HG03135 (cell line): ENCODE data around the gene FRMD4A.

Source experiments
- ATAC-seq: cut with Tn5 transposase; IDR thresholded peaks from one replicate; pipeline ENCODE4 v1.9.1; 2021; ENCODE audit warnings: mild to moderate bottlenecking, moderate library complexity; ENCODE audit not compliant: unreplicated experiment

FRMD4A gene

DNA sequence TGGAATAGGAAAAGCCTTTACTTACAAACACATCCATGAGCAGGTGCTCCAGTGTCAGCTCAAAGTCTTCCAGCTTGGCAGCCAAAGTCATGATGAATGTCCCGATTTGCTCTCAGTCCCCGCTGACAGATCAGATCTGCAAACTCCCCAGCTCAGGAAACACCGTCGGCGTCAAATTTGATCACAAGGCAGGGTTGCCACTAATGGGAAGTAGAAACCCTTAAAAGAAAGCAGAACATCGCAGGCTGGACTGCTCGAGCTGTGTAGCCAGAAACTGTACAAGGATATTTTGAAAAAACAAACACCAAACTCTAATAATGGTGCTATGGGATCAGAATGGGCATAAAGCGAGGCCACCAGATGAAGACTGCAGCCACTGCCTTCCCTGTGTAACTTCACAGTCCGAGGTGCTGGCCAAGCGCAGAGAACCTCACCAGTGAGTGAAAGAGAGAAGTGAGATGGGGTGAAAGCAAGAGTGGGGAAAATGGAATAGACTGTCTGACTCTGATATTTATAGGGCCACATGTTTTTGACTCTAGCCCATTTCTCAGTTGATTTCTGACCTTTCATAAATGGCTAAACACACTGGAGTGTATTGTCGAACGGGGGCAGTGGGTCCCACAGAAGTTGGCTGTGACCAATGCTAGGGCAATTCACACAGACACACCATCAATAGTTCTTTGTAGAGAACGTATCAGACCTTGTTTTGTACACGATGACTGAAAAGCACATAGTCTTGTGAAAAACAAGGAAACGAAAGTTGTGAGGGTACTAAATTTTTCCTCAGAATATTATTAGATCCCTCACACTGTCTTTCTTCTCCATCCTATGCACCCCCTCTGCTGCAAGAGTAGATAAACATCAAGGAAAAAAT is 306.2 kb downstream of the FRMD4A start:
- no peak for ATAC-seq

DNA sequence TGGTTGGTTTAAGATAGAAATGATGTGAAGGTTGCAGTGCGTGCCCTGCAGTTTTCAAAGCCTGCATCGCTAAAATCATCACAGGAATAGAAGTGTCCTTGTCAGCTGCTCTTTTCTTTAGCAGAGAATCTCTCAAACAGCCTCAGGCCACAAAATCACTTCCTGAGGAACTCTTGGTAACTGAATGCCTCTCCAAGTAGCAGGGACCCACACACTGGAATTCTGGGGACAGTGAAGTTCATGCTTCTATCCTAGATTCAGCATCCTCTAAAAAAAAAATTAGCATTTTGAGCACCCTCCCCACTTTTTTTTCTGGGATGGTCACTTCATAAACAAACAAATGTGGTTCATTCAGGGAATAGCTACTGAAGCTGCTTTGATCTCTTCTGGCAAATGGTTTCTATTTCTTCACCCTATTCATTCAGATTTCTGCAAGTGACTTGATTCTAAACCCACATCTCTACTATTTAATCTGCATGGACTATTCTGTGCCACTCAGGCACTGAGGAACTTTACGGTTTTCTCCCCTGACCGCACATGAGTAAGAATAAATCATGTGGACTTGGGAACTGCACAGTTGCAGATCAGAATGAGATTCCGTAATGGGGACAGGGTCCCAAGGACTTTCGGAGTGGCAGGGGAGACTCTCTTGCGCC is 306.9 kb downstream of the FRMD4A start:
- ATAC-seq, result no peak

GRCh38 chr10:14022954-14023672 is 307.6 kb downstream of the FRMD4A start:
- no peak for ATAC-seq

DNA sequence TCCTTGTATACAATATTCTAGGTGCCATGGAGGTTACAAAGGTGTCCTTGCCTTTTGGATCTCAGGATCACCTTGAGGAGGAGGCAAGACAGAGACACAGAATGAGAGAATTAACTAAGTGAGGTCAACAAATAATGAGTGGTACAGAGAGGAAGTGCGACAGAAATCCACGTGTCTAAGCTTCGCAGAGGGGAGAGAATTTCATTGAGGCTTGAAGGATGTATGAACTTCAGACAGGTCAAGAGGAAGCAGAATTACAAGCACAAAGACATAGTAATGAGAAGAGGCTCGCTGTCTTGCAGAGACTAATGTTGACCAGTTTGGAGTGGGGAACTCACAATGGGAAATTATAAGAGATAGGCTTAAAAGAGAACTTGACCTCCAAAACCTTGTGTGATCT is 308.7 kb downstream of the FRMD4A start:
- no peak for ATAC-seq

- ATAC-seq, result no peak
Observed at GRCh38 chr10:14020037-14020664, 310.6 kb downstream of the FRMD4A start.

DNA sequence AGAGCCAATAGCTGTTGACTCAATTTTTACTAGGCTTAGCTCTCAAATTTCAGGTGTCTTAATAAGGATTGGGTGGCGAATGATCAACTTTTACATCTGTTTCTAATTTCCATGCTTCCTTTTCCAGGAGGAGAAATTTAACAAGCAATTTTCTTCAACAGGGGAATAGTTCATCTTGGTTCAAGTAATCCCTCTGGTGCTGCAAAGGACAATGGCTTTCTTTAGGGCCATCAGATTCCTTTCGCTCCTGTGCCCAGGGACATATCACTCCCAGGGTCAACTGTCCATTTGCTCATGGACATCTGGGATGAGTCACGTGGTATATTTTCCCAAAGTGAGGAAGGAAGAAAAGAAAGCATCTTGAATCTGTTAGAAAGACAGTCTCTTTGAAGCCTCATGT is 313.3 kb downstream of the FRMD4A start:
- ATAC-seq, result no peak

DNA sequence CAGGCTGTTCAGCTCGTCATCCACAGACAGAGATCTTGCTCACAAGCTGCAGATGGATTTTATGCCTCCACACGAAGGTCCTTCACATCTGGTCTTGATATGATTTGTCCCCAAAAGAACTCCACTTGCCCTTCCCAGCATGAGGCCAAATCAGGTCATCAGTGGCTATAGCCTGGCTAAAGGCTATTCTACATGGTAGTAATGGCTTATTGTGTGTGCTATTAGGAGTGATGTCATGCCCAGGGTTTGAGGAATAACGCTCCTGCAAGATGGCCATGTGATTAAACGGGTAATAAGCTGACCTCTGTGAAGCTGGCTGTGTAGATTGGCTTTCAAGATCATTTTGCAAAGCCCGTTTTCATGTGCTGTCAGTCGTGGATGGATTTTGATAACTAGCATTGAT is 313.8 kb downstream of the FRMD4A start:
- ATAC-seq, result no peak

GRCh38 chr10:14016011-14016536 is 314.6 kb downstream of the FRMD4A start:
- no peak for ATAC-seq

DNA sequence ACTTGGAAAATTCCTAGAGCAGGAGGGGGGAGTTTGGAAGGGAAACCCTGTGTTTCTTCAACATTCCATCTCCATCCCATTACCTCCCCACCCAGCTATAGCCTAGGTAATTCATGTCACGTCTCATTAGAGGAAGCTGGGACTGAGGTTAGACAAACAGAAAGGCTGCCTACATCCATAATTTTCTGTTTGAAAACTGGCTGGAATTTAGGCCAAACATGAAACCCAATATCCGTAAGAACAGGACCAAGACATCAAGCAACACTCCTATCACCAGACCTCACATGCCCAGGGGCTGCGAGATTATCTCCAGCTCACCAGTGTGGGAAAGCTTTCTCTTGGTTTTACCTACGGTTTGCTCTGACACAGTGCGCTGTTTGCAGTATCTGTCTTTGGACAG is 316.3 kb downstream of the FRMD4A start:
- ATAC-seq, result no peak

- no peak for ATAC-seq
Observed at GRCh38 chr10:14010769-14011574, 319.8 kb downstream of the FRMD4A start.

- no peak for ATAC-seq
Observed at GRCh38 chr10:14010101-14010558, 320.6 kb downstream of the FRMD4A start.

DNA sequence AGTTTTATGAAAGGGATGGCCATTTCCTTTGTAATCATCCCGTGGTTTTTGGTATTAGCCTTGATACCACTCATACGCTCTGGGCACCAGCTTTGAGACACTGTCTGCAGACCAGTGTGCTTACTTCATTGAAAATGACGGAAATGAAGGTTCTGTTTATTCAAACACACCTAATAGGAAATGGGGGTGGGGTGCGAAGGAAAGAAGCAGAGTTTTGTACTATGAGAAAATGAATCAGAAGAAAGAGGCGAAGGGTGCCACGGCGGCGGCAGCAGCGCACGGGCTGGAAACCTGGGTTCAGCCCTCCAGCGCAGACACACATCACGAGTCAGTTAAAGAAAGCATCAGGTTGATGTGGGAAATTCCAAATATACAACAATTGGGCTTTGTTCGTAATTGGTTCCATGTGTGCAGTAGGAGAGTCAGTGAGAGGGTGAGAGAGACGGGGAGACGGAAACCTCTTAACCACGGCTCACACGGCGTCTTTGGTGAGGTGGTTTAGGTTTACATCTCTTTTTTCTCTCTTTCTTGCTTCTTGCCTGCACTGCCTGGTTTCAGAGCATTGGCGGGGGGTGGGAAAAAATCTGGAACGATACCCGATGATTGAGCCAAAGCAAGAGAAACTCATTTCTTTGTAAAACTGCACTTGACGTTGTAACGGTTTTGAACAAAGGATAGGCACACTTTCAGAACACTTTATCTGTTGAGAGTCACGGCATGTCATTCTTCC is 321.2 kb downstream of the FRMD4A start:
- no peak for ATAC-seq

DNA sequence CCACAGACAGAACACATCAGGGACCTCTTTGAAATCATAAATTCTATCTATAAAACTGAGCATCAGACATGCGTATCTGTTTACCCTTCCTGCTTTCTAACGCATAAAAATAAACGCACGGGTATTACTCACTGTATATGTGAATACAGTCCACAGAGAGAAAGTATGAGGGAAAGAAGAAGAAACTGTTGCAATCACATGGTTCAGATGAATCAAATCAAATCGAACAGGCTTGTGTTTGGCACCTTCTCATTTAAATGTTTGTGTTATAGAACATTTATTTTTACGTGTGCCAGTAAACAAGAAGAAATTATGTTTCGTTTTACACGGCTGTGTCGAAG is 322.0 kb downstream of the FRMD4A start:
- ATAC-seq, result no peak

DNA sequence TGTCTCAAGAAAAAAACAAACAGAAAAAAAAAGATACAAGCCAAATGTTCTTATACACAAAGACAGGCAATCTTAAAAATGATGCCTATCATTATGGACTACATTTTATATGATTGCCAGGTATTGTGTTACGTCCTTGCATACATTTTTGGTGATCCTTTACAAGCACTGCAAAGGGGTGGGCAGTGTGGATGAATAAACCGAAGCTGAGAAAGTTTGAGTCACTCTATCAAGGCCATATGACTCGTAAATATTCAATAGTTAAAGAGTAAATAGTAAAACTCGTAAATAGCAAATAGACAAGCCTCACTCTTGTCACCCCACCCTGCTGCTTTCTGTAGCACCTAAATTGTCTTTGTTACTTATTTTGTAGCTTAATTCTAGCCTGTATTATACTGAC is 326.2 kb downstream of the FRMD4A start:
- ATAC-seq, result no peak

DNA sequence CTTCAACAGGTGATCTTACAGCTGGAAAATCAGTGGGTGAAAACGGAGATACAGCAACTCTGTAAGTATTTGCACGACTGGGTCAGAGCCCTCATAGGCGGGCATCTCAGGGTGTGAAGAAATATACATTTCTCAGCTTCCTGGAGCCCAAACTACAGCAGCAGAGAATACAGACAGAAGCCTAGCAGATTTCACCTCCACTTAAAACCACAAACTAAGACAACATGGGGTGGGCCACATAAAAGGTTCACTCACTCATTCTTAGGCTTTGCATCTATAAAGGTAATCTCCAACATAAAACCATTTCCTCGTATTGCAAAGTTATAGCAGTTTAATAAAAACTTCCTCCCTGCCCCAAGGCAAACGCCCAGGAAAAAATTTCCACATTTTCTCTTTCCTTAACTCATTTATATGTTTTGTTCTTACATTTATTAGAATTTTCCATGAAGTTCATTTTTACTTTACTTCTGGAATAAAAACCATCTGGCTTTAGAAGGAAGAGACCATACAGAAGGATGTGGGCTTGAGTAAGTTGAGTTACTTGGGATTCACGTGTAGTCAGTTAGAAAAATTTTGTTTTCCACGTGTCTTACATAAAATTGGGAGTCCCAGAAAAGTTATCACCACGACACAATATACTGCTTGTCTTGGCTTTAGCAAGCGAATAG is 327.1 kb downstream of the FRMD4A start:
- no peak for ATAC-seq

DNA sequence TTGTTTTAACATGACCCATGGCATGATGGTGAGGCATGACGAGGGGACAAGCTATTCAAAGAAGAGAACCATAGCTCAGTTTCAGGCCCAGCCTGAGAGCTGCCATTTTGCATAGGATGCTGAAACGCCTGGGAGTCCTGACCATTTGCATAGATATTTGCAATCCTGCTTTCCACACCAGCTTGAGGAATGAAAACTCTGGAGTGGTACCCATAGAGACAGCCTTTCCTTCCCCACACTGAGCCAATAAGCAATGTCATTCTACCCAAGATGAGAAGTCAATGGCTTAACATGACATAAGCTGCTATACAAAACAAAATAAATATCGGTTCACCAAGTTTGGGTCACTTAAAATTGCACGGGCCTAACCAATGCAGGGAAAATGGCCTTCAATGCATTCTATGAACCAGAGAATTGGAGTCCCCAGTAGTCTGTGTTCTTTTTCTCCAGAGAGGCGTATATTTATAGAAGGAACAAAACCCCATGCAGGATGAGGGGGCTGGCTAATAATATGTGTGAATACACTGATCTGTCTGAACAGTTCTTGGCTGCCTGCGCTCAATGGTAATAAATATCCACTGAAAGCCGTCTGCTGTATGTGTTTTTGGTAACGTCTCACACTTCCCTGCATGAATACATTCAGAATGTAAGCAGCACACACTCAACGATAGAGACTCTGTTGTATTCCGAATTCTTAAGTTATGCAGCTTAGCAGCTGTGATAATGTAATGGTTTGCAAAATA is 329.3 kb downstream of the FRMD4A start:
- no peak for ATAC-seq

- ATAC-seq, result no peak
Observed at GRCh38 chr10:13998163-13998835, 332.4 kb downstream of the FRMD4A start.

- ATAC-seq, result no peak
Observed at GRCh38 chr10:13997650-13998049, 333.1 kb downstream of the FRMD4A start.
